Activated CD4-positive, alpha-beta T cell treated with anti-CD3 and anti-CD28 coated beads, Interleukin-2, amount 50 U/mL, for 24 hours (primary cell): ENCODE measurements around the gene SSUH2.
"Not testable (repeated sequence)": the region's sequence is repeated elsewhere in the genome, so short reads cannot be mapped to it uniquely, and the experiment has no call there.

Source experiments
- DNase-seq, 2 donors: peaks; one replicate each; pipeline ENCODE4 v3.0.0-alpha.2; 2020; ENCODE audit warnings: low read depth in 1 of 2, low spot score in 1 of 2

SSUH2 gene, protein sequence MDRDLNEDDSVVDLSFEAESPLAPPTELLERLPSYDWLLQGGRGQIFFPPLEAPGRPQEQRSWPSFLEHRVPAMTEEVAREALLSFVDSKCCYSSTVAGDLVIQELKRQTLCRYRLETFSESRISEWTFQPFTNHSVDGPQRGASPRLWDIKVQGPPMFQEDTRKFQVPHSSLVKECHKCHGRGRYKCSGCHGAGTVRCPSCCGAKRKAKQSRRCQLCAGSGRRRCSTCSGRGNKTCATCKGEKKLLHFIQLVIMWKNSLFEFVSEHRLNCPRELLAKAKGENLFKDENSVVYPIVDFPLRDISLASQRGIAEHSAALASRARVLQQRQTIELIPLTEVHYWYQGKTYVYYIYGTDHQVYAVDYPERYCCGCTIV

GRCh38 chr3:8644748-8645390, at the start of gene SSUH2:
Gene SSUH2 (minus strand): TSS chr3:8644798. CDS start chr3:8644758, 40 bp downstream.
- DNase-seq: no peak

DNA sequence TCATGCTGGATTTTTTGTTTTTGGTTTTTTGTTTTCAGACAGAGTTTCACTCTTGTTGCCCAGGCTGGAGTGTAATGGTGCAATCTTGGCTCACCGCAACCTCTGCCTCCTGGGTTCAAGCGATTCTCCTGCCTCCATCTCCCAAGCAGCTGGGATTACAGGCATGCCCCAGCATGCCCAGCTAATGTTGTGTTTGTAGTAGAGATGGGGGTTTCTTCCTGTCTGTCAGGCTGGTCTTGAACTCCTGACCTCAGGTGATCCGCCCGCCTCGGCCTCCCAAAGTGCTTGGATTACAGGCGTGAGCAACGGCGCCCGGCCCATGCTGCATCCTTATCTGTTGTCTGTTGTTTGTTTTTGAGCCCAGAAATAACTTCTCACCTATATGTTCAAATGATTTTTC, 46.7 kb upstream of the SSUH2 start:
- not testable (repeated sequence) for DNase-seq

DNA sequence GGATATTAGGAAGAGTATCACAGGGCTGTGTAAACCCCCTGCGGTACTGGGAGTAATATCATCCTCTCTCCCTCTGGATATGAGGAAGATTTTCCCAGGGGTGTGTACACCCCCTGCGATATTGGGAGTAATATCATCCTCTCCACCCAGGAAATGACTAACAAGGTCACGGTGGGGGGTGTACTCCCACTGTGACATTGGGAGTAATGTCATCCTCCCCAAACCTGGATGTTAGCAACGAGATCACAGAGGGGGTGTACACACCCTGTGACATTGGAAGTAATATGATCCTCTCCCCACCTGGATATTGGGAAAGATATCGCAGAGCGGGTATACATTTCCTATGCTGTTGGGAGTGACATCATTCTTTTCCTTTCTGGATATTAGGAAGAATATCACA, 40.4 kb upstream of the SSUH2 start:
- DNase-seq: not testable (repeated sequence)

- not testable (repeated sequence) for DNase-seq
These were observed 38.4 kb upstream of the SSUH2 start for GRCh38 chr3:8682850-8683574.

- DNase-seq: not testable (repeated sequence)
These were observed 37.4 kb upstream of the SSUH2 start for GRCh38 chr3:8681881-8682538.

DNA sequence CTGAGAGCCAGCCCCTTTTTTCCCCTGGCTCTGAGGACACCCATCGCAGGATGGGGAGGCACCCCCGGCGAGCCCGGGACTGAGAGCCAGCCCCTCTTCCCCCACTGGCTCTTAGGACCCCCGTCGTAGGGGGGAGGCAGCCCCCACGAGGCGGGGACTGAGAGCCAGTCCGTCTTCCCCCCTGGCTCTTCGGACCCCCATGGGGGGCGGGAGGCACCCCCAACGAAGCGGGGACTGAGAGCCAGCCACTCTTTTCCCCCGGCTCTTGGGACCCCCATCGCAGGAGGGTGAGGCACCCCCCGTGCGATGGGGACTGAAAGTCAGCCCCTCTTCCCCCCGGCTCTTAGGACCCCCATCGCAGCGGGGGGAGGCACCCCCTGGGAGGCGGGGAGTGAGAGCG, 36.8 kb upstream of the SSUH2 start:
- no peak for DNase-seq

DNA sequence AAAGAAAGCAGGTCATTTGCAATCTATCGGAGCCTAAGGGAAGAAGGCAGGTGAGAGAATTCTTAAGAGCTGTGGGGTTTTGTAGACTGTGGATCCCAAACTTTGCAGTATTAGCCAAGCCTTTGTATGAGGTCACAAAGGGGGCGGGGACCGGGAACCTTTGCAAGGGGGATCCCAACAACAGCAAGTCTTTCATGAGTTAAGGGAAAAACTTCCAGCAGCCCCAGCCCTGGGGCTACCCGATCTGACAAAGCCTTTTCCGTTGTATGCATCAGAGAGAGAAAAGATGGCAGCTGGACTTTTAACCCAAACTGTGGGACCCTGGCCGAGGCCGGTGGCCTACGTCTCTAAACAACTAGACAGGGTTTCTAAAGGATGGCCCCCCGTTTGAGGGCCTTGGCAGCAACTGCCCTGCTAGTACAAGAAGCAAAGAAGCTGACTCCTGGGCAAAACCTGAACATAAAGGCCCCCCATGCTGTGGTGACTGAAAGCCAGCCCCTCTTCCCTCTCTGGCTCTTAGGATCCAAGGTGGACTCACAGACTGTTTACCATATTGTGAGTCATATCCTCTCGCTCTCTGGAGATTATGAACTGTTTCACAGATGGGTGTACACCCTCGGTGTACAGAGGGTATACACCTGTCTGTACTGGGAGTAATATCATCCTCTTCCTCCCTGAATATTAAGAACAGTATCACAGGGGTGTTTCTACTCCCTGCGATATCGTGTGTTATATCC, 35.4 kb upstream of the SSUH2 start:
- not testable (repeated sequence) for DNase-seq

DNA sequence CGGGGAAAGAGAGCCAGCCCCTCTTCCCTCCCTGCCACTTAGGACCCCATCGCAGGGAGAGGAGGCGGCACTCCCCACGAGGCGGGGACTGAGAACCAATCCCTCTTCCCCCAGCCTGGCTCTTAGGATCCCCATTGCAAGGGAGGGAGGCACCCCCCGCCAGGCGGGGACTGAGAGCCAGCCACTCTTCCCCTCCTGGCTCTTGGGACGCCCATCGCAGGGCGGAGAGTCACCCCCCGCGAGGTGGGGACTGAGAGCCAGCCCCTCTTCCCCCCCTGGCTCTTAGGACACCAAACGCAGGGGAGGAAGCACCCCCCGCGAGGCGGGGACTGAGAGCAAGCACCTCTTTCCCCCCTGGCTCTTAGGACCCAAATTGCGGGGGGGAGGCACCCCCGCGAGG, 34.2 kb upstream of the SSUH2 start:
- DNase-seq: no peak

- not testable (repeated sequence) for DNase-seq
These were observed 32.7 kb upstream of the SSUH2 start for GRCh38 chr3:8677258-8677657.

DNA sequence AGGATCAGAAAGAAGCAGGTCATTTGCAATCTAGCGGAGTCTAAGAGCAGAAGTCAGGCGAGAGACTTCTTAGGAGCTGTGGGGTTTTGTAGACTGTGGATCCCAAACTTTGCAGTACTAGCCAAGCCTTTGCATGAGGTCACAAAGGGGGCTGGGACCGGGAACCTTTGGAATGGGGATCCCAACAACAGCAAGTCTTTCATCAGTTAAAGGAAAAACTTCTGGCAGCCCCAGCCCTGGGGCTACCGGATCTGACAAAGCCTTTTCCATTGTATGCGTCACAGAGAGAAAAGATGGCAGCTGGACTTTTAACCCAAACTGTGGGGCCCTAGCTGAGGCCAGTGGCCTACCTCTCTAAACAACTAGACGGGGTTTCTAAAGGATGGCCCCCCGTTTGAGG, 31.0 kb upstream of the SSUH2 start:
- DNase-seq: not testable (repeated sequence)

DNA sequence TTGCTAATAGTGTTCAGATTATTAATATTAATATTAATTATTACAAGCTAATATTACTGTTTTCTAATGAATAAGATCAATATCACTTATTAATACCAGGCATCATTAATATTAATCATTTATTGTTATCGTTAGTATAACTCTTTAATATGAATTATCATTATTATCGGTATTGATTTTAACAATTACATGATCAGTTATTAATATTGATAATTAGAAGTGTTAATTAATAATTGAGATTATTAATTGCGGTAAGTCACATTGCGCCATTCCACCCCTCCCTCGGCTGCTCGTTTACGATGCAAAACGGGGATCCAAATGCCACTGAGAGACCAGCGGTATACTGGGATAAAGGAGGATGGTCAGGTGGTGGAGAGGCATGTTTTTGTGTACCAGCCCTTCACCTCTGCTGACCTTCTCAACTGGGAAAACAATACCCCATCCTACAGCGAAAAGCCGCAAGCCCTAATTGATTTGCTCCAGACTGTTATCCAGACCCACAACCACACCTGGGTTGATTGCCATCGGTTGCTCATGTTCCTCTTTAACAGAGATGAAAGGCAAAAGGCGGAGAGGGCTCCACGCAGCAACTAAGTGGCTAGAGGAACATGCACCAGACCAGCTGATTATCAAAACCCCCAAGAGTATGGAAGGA, 28.6 kb upstream of the SSUH2 start:
- DNase-seq: no peak

- DNase-seq: no peak
These were observed 24.4 kb upstream of the SSUH2 start for GRCh38 chr3:8669019-8669418.

- no peak for DNase-seq
These were observed 23.6 kb upstream of the SSUH2 start for GRCh38 chr3:8668216-8668615.

GRCh38 chr3:8667463-8668091, 23.0 kb upstream of the SSUH2 start:
- DNase-seq: no peak

GRCh38 chr3:8665407-8665896, 20.9 kb upstream of the SSUH2 start:
- no peak for DNase-seq

- DNase-seq: peak in 1 of 2 donors; percentile 14
These were observed 18.8 kb upstream of the SSUH2 start for GRCh38 chr3:8663177-8664061.

DNA sequence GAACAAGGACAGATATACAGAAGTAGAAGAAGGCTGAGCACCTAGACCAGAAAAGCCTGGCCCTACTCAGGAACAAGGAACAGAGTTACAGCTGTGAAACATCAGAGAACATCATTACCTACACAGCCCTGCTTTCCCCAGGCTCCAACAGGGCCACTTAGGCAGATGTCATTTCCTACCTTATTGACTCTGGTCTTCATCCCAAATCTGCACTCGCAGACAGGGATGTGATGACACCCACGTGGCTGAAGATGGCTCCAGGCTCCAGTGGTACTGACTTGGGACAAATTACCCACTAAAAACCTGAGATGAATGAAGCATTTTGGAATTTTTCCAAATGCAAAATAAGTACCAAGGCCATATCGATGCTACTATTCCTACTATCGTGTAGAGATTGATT, 18.0 kb upstream of the SSUH2 start:
- no peak for DNase-seq
